ENCODE measurements around the gene NKAIN2.

NKAIN2 gene

DNA sequence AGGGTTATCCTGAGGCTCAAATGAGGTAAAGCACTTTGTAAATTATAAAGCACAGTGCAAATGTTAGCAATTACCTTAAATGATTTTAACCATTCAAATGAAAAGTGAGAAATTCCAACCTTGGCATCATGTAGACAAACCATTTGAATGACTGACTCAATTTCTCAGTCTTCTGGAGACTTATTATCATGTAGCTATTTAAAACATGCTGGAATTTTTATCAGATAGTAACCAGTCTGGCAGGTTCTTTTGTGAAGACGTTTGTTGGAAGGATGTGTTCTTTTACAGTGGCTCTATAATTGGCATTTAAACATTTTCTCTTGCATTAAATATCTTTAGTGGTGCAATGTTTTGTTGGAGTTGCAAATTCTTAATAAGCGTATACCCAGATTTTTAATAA lies 386.6 kb downstream of the NKAIN2 start:
- Histone ChIP-seq H4K8ac (ENCODE audit: low read depth, low read length) (no peak overlapping the region), H3K4me3 (ENCODE audit: low read length in 2 of 2) (no peak overlapping the region), H2AK5ac (ENCODE audit: low read depth, low read length) (no peak overlapping the region), H3K14ac (ENCODE audit: low read length) (no peak overlapping the region), H3K27ac (replicated peaks; ENCODE audit: low read length) (no peak overlapping the region), H2BK120ac (ENCODE audit: low read depth, low read length) (no peak overlapping the region), H3K9me3 (replicated peaks in 1 of 2; ENCODE audit: control insufficient read depth in 2 of 2, insufficient read depth in 1 of 2, low read depth in 1 of 2, low read length in 2 of 2) (peaks cover 2 to 9% of the 10 kb centered on the region in 2 donors), H4K91ac (ENCODE audit: low read depth, low read length, poor library complexity) (no peak overlapping the region), H3K23ac (ENCODE audit: low read depth, low read length, poor library complexity) (no peak overlapping the region), H3K4ac (ENCODE audit: low read length) (no peak overlapping the region), H2BK12ac (ENCODE audit: low read length) (no peak overlapping the region), H3K4me2 (ENCODE audit: insufficient read depth, low read length, poor library complexity, severe bottlenecking) (no peak overlapping the region), H2BK5ac (ENCODE audit: low read length) (no peak overlapping the region), H2BK15ac (ENCODE audit: low read length) (no peak overlapping the region), H2AFZ (ENCODE audit: low read length) (no peak overlapping the region), H3K4me1 (ENCODE audit: control insufficient read depth in 2 of 2, insufficient read depth in 1 of 2, low read depth in 1 of 2, low read length in 2 of 2) (no peaks in the 10 kb centered on the region), H3K18ac (ENCODE audit: low read length) (no peak overlapping the region), H3K36me3 (replicated peaks in 1 of 2; ENCODE audit: control insufficient read depth in 2 of 2, insufficient read depth in 2 of 2, low read length in 2 of 2) (no peaks in the 10 kb centered on the region), H3K27me3 (ENCODE audit: control insufficient read depth in 3 of 3, insufficient read depth in 3 of 3, low read depth in 1 of 3, low read length in 3 of 3) (no peaks in the 10 kb centered on the region), H3K9ac (ENCODE audit: low read depth, low read length, poor library complexity) (no peak overlapping the region), H3K79me1 (ENCODE audit: low read depth, low read length) (no peaks in the 10 kb centered on the region)
- no CpG with 5 or more reads among the region's 2 CpGs for WGBS, 2 donors (ENCODE audit: extremely low coverage in 2 of 2, insufficient read length in 2 of 2, insufficient replicate concordance in 1 of 2)
- no peak for DNase-seq (ENCODE audit: low spot score)

DNA sequence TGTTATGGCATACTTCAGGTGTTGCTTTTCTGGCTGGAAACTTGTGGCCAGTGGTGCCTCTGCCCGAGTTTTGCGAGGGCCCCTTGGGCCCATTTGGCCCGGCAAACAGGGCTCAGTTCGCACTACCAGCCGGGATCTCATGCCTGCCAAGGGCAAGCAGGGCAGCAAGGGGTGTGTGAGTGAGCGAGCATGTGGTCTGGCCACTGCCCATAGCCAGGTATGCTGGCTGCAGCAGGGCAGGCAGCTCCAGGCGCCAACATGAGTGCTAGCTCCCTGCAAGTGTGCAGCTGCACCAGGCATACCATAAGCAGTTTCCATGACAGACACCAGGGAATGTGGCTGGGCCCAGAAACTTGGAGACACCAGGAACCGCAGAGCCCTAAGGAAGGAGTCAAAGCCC lies 389.5 kb downstream of the NKAIN2 start:
- Histone ChIP-seq H3K36me3 (replicated peaks in 1 of 2; ENCODE audit: control insufficient read depth in 2 of 2, insufficient read depth in 2 of 2, low read length in 2 of 2) (no peaks in the 10 kb centered on the region), H3K14ac (ENCODE audit: low read length) (no peak overlapping the region), H3K4me1 (ENCODE audit: control insufficient read depth in 2 of 2, insufficient read depth in 1 of 2, low read depth in 1 of 2, low read length in 2 of 2) (no peaks in the 10 kb centered on the region), H3K4me3 (ENCODE audit: low read length in 2 of 2) (no peak overlapping the region), H2BK5ac (ENCODE audit: low read length) (no peak overlapping the region), H3K9me3 (replicated peaks in 1 of 2; ENCODE audit: control insufficient read depth in 2 of 2, insufficient read depth in 1 of 2, low read depth in 1 of 2, low read length in 2 of 2) (peaks cover 2 to 9% of the 10 kb centered on the region in 2 donors), H2BK120ac (ENCODE audit: low read depth, low read length) (no peak overlapping the region), H3K18ac (ENCODE audit: low read length) (no peak overlapping the region), H3K27ac (replicated peaks; ENCODE audit: low read length) (no peak overlapping the region), H2BK15ac (ENCODE audit: low read length) (no peak overlapping the region), H3K4me2 (ENCODE audit: insufficient read depth, low read length, poor library complexity, severe bottlenecking) (no peak overlapping the region), H3K4ac (ENCODE audit: low read length) (no peak overlapping the region), H4K8ac (ENCODE audit: low read depth, low read length) (no peak overlapping the region), H2AFZ (ENCODE audit: low read length) (no peak overlapping the region), H2BK12ac (ENCODE audit: low read length) (no peak overlapping the region), H3K79me1 (ENCODE audit: low read depth, low read length) (no peaks in the 10 kb centered on the region), H3K27me3 (ENCODE audit: control insufficient read depth in 3 of 3, insufficient read depth in 3 of 3, low read depth in 1 of 3, low read length in 3 of 3) (no peaks in the 10 kb centered on the region), H3K9ac (ENCODE audit: low read depth, low read length, poor library complexity) (no peak overlapping the region), H2AK5ac (ENCODE audit: low read depth, low read length) (peak overlapping the region; percentile 60), H4K91ac (ENCODE audit: low read depth, low read length, poor library complexity) (no peak overlapping the region), H3K23ac (ENCODE audit: low read depth, low read length, poor library complexity) (no peak overlapping the region)
- WGBS, 2 donors (ENCODE audit: extremely low coverage in 2 of 2, insufficient read length in 2 of 2, insufficient replicate concordance in 1 of 2): no CpG with 5 or more reads among the region's 8 CpGs
- no peak for DNase-seq (ENCODE audit: low spot score)

DNA sequence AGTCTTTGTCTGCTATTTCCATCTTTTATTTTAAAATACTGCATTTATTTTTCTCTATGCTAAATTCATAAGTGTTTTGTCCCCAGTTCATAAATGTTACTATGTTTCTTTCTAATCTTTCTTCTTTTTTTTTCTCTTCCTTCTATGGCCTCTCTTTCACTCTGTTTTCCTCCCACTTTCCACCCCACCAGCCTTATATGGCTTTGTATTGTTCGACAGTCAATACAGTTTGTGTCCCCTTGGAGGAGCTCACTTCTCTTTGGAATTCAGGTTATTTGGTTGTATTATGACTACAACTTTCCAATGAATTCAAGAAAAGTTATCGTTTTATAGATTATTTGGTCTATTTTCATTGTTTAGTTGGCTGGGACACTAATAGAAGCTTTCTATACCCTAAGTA lies 393.5 kb downstream of the NKAIN2 start:
- DNase-seq (ENCODE audit: low spot score): no peak
- Histone ChIP-seq H3K4me2 (ENCODE audit: insufficient read depth, low read length, poor library complexity, severe bottlenecking) (no peak overlapping the region), H2AK5ac (ENCODE audit: low read depth, low read length) (no peak overlapping the region), H4K8ac (ENCODE audit: low read depth, low read length) (no peak overlapping the region), H3K18ac (ENCODE audit: low read length) (no peak overlapping the region), H3K14ac (ENCODE audit: low read length) (no peak overlapping the region), H2BK12ac (ENCODE audit: low read length) (no peak overlapping the region), H2BK5ac (ENCODE audit: low read length) (no peak overlapping the region), H3K4me3 (ENCODE audit: low read length in 2 of 2) (no peak overlapping the region), H4K91ac (ENCODE audit: low read depth, low read length, poor library complexity) (no peak overlapping the region), H3K4ac (ENCODE audit: low read length) (no peak overlapping the region), H3K27me3 (ENCODE audit: control insufficient read depth in 3 of 3, insufficient read depth in 3 of 3, low read depth in 1 of 3, low read length in 3 of 3) (no peaks in the 10 kb centered on the region), H3K4me1 (ENCODE audit: control insufficient read depth in 2 of 2, insufficient read depth in 1 of 2, low read depth in 1 of 2, low read length in 2 of 2) (no peaks in the 10 kb centered on the region), H2BK15ac (ENCODE audit: low read length) (no peak overlapping the region), H3K23ac (ENCODE audit: low read depth, low read length, poor library complexity) (no peak overlapping the region), H3K9me3 (replicated peaks in 1 of 2; ENCODE audit: control insufficient read depth in 2 of 2, insufficient read depth in 1 of 2, low read depth in 1 of 2, low read length in 2 of 2) (peaks cover 2 to 9% of the 10 kb centered on the region in 2 donors), H3K9ac (ENCODE audit: low read depth, low read length, poor library complexity) (no peak overlapping the region), H3K79me1 (ENCODE audit: low read depth, low read length) (no peaks in the 10 kb centered on the region), H2AFZ (ENCODE audit: low read length) (no peak overlapping the region), H3K27ac (replicated peaks; ENCODE audit: low read length) (no peak overlapping the region), H3K36me3 (replicated peaks in 1 of 2; ENCODE audit: control insufficient read depth in 2 of 2, insufficient read depth in 2 of 2, low read length in 2 of 2) (no peaks in the 10 kb centered on the region), H2BK120ac (ENCODE audit: low read depth, low read length) (no peak overlapping the region)
- WGBS, 2 donors (ENCODE audit: extremely low coverage in 2 of 2, insufficient read length in 2 of 2, insufficient replicate concordance in 1 of 2): no CpG with 5 or more reads among the region's 2 CpGs

DNA sequence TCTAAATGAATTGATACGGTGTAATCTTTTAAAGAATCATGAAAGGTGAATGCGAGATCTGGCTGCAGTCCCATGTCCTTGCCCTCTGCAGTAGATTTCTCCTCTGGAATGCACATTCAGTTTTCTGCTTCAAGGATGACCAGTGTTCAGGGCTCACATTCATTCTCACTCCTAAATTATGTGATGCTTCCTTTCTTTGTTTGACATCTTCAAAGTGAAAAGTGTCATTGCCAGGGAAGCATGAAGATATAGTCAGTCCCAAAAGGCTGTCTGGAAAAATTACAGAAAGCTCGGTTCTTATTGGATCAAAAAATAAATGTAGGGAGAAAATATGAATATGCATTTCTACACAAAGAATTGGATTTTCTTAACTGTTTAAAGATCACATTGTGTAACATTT lies 395.6 kb downstream of the NKAIN2 start:
- Histone ChIP-seq H3K4me3 (ENCODE audit: low read length in 2 of 2) (no peak overlapping the region), H3K9ac (ENCODE audit: low read depth, low read length, poor library complexity) (no peak overlapping the region), H3K14ac (ENCODE audit: low read length) (no peak overlapping the region), H2AK5ac (ENCODE audit: low read depth, low read length) (no peak overlapping the region), H3K36me3 (replicated peaks in 1 of 2; ENCODE audit: control insufficient read depth in 2 of 2, insufficient read depth in 2 of 2, low read length in 2 of 2) (no peaks in the 10 kb centered on the region), H3K4me2 (ENCODE audit: insufficient read depth, low read length, poor library complexity, severe bottlenecking) (no peak overlapping the region), H3K79me1 (ENCODE audit: low read depth, low read length) (no peaks in the 10 kb centered on the region), H3K23ac (ENCODE audit: low read depth, low read length, poor library complexity) (no peak overlapping the region), H3K18ac (ENCODE audit: low read length) (no peak overlapping the region), H2AFZ (ENCODE audit: low read length) (no peak overlapping the region), H3K9me3 (replicated peaks in 1 of 2; ENCODE audit: control insufficient read depth in 2 of 2, insufficient read depth in 1 of 2, low read depth in 1 of 2, low read length in 2 of 2) (no peaks in the 10 kb centered on the region), H4K8ac (ENCODE audit: low read depth, low read length) (no peak overlapping the region), H2BK12ac (ENCODE audit: low read length) (no peak overlapping the region), H3K27ac (replicated peaks; ENCODE audit: low read length) (no peak overlapping the region), H3K4me1 (ENCODE audit: control insufficient read depth in 2 of 2, insufficient read depth in 1 of 2, low read depth in 1 of 2, low read length in 2 of 2) (no peaks in the 10 kb centered on the region), H2BK15ac (ENCODE audit: low read length) (no peak overlapping the region), H2BK5ac (ENCODE audit: low read length) (no peak overlapping the region), H2BK120ac (ENCODE audit: low read depth, low read length) (no peak overlapping the region), H4K91ac (ENCODE audit: low read depth, low read length, poor library complexity) (no peak overlapping the region), H3K4ac (ENCODE audit: low read length) (no peak overlapping the region), H3K27me3 (ENCODE audit: control insufficient read depth in 3 of 3, insufficient read depth in 3 of 3, low read depth in 1 of 3, low read length in 3 of 3) (no peaks in the 10 kb centered on the region)
- no peak for DNase-seq (ENCODE audit: low spot score)
- no CpG with 5 or more reads among the region's 3 CpGs for WGBS, 2 donors (ENCODE audit: extremely low coverage in 2 of 2, insufficient read length in 2 of 2, insufficient replicate concordance in 1 of 2)
